Posterior cingulate gyrus (tissue), 11 donors: ENCODE results near the gene FGF11.

Experiments
- DNase-seq, 10 donors: peaks; one replicate each; pipeline versions ENCODE4 v3.0.0 to v3.0.0-alpha.2; 2020 to 2021; ENCODE audit warnings: mixed read lengths in 3 of 10
- intact Hi-C: fragments of 100-400 bp; cut with DNase I; formaldehyde crosslinking; loops from one replicate; pipeline ENCODE4 v1.15.1; 2023

The FGF11 gene

DNA sequence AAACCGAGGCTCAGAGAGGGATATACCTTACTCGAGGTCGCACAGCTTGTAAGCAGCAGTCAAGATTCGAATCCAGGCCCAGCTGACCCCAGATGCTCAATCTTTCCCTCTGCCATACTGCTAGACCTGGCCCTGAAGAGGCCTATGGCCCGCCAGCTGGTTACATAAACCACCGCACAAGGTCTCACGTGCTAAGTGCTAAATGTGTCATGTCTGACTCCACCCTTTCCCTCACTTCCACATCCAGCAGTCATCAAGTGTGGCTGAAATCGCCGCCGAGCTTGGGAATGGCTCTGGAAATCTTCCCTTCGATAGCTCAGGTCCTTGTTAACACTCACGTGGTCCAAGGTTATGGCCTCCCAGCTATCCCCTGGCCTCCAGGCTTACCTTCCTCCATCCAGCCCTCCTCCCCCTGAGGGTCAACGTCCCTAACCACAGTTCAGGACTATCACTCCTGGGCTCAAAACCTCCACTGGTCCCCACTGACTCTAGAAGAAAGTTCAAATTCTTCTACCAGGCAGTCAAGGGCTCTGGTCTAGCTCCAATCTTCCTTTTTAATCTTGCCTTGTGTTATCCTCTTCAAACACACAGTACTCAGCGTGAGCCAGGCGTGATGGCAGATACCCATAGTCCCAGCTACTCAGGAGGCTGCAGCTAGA is 36.6 kb downstream of the FGF11 start:
- DNase-seq = peak in 2 of 10 donors; percentile 65 to 66
- intact Hi-C loops = loop anchor here (1.0 kb wide), 1 partner anchor 8 kb away; no protein-coding TSS in a partner anchor

DNA sequence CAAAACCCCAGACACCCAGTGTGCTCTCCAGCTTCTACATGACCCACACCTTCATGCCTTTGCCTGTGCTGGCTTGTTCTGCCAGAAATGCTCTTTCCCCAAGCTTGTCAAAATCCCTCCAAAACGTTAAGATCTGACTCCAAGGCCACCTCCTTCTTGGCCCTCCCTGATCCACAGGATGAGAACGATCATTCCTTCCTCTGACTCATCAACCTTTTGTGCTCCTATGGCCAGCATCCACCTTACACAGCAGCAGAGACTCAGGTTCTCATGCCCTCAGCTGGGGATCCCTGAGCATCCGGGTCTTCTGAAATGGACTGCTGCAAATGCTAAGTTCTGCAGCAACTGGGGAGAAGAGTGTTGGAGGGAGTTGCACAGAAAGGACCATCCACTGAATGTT is 37.2 kb downstream of the FGF11 start:
- DNase-seq = peak in 2 of 10 donors; percentile 3 to 13
- intact Hi-C loops = loop anchor here (1.0 kb wide), 1 partner anchor 8 kb away; no protein-coding TSS in a partner anchor

DNA sequence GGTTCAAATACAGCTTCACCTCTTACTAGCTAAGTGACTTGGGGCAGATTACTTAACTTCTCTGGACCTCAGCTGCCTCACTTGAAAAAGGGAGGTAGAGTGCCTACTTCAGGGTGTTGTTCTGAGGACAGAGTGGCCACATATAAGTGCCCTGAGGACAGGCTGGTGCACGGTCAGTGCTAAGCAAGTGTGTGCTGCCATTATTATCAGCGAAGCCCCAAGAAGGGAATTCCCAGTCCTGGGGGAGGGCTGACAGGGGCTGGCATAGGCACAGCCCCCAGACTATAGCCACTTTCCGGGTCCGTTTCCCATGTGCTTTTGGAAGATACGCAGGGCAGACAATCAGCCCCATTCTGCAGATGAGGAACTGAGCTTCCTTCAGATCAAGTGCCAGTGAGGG is 37.6 kb downstream of the FGF11 start:
- DNase-seq = peak in 1 of 10 donors; percentile 15
- intact Hi-C loops = loop anchor here (1.0 kb wide), 1 partner anchor 9 kb away; no protein-coding TSS in a partner anchor

DNA sequence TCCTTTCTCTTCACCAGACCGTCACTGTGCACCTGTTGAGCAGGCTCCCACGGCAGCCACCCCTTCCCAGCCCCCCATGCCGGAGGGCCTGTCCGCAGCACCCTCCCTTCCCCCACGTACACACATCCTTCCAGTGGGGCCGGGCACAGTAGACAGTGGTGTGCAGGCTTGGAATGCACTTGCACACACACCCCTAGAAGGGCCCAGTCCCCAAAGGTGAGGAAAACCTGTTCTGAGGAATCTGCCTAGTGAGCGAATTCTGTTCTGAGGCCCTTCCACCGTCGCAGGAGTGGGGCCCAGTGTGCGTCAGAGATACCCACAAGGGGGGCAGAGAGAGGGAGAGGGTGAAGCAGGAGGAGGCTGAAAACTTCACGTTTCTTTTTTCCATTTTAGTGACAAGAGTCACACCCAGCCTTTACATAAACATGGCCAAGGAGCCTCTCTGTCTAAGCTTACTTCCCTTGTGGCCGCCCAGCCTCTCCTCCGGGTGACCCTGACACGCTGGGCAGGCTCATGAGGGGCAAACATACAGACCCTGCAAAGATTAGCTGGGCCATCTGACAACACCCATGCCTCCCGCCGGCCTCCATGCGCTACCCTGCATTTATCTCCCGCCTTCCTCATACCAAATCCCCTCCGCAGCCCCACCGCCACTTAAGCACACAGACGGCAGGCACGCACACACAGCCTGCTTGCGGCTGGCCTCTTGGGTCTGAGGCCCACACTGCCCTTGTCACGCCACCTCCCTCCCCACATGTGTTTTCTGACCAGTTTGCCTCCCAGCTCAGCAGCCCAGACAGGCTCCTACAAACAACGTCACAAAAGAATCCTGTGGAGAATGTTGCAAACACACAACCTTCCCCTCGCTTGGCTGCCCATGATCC is 38.3 kb downstream of the FGF11 start:
- intact Hi-C loops = no loop called here
- peak in 6 of 10 donors; percentile 23 to 85 (median 38) for DNase-seq

DNA sequence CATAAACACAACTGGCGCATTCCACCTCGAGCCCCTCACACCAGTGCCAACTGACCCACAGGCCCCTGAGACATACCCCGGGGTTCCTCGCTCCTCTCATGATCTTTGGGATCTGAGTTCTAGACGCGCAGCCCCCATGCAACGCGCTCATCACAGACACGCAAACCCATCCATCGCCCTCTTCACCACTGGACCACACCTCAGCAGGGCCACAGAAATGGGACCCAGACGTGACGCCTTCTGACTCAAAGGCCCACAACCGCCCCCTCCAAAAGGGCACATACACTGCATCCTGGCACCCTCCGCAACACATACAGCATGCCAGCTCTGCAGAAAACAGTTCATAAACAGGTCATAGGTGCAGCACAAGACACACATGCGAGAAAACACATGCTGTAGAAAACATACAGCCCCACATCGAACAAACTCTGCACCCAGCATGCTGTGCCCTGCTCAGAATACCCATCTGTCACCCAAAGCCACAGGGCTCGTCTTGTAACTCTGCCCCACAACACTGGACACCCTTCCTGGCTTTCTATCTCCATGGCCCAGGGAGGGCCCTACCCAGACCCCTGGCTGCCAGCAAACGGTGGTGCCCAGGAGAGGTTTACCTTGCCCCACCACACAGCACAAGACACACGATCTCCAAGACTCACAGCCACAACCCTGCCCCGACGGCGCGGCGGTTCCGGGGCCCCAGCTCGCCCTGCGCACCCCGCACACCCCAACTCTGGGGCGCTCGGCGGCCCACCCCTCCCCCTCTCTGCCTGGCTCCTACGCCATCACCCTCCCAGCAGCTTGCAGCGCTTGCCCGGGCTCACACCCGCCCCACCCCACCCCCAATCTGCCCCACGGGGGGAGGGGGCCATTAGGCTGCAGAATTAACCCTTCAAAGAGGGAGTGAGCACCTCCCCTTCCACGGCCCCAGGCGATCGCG is 39.2 kb downstream of the FGF11 start:
- peak; percentile 45 to 91 (median 60) for DNase-seq
- intact Hi-C loops = no loop called here

DNA sequence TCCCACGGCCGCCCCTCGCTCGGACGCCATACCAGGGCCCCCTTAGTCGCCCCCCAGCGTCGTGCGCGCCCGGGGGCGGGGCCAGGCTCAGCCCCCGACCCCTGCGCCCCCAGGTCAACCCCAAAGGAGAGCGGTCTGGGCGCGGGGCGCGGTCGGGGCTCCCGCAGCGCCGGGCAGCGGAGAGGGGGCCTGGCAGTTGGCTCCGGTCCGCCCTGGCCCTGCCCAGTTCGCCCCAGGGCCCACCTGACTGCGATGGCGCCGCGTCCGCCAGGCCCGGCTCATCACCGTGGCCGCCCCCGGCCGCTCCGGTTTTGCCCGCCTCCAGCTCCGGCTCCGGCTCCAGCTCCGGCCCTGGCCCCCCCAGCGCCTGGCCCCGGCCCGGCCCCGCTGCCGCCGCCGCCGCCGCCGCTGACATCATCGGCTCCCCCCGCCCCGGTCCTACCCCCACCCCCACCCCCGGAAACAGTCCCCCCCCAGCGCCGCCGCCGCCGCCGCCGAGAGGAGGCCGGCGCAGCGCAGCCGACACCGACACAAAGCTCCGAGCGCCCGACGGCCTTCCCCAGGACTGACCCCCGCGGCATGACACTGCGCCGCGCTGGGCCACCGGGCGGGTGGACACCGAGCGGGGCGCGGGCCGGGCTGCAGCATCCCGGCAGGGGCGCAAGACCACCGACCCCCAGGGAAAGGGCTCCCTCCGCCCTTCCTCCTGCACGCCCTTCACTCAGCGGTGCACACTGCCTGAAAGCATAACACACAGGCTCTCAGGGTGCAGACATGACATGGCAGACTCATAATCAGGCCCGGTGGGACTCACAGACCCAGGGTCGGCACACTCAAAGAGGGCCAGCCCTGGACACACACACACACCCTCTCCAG is 40.1 kb downstream of the FGF11 start, which contains the start of gene ZBTB4:
ZBTB4 (minus strand) TSS at position 419 of the 876 bp plus-strand sequence. CDS start 12,830 bp downstream, outside the sequence.
- peak; percentile 37 to 93 (median 57) for DNase-seq
- intact Hi-C loops = loop anchor here (10.0 kb wide), 1 partner anchor 125 kb away; the partner anchor contains the start of genes KCTD11 and TMEM95

DNA sequence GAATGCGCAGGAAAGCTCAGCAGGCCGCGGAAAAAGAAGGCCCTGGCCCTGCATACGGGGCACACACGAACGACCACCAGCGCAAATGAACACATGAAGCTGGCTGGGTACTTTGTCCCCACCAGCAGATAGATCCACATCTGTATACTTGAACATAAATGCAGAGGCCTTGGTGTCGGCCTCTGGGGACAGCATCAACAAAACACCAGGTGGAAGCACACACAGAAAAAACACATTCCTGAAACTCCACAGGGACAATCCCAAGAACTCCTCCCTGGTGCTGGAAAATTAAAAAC is 40.7 kb downstream of the FGF11 start:
- peak in 1 of 10 donors; percentile 64 for DNase-seq
- intact Hi-C loops = loop anchor here (10.0 kb wide), 1 partner anchor 125 kb away; the partner anchor contains the start of genes KCTD11 and TMEM95

DNA sequence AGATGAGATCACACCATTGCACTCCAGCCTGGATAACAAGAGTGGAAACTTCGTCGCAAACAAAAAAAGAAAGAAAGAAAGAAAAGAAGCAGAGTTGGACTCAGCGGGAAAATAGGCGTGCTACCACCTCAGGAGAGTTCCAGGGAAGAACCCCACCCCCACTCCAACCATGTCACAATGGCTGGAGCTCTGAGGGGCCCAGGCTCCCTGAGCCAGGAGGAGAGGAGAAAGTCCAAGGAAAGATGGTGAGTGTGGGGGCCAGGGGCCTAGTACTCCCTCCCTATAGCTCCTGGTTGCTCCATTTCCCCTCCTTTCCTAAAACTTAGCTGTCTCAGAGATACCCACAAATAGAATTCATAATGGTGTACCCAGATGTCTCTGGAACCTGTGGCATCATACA is 42.0 kb downstream of the FGF11 start, which contains the start of gene SLC35G6:
SLC35G6 (plus strand) TSS at position 172 of the 400 bp plus-strand sequence; CDS start at position 243, 71 bp downstream.
- intact Hi-C loops = loop anchor here (10.0 kb wide), 1 partner anchor 126 kb away; the partner anchor contains the start of genes KCTD11 and TMEM95
- peak in 1 of 10 donors; percentile 24 for DNase-seq

DNA sequence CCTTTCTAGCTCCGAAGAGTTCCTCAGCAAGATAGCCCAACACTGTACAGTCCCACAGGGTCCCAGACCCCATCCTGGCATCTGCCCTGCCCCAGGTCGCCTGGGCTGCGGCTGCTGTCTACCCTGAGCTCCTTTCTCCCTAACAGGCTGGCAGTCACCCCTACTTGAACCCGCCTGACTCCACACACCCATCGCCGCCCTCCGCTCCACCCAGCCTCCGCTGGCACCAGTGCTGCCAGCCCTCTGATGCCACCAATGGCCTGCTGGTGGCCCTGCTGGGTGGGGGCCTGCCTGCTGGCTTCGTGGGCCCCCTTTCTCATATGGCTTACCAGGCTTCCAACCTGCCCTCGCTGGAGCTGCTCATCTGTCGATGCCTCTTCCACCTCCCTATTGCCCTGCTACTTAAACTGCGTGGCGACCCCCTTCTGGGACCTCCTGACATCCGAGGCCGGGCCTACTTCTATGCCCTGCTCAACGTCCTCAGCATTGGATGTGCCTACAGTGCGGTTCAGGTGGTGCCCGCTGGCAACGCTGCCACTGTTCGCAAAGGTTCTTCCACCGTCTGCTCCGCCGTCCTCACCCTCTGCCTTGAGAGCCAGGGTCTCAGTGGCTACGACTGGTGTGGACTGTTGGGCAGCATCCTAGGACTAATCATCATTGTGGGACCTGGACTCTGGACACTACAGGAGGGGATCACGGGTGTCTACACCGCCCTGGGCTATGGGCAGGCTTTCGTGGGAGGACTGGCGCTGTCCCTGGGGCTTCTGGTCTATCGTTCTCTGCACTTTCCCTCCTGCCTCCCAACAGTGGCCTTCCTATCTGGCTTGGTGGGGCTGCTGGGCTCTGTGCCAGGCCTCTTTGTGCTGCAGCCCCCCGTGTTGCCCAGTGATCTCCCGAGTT is 42.8 kb downstream of the FGF11 start:
- peak in 1 of 10 donors; percentile 74 for DNase-seq
- intact Hi-C loops = loop anchor here (10.0 kb wide), 1 partner anchor 127 kb away; the partner anchor contains the start of genes KCTD11 and TMEM95

DNA sequence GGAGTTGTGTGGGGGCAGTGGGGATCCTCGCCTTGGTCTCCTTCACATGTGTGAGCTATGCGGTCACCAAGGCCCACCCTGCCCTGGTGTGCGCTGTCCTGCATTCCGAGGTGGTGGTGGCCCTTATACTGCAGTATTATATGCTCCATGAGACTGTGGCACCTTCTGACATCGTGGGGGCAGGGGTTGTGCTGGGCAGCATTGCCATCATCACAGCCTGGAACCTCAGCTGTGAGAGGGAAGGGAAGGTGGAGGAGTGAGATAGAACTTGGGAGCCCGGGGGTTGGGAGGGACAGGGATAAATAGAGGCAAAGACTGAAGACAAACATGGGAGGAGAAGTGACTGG is 43.4 kb downstream of the FGF11 start:
- intact Hi-C loops = loop anchor here (10.0 kb wide), 1 partner anchor 128 kb away; the partner anchor contains the start of genes KCTD11 and TMEM95

DNA sequence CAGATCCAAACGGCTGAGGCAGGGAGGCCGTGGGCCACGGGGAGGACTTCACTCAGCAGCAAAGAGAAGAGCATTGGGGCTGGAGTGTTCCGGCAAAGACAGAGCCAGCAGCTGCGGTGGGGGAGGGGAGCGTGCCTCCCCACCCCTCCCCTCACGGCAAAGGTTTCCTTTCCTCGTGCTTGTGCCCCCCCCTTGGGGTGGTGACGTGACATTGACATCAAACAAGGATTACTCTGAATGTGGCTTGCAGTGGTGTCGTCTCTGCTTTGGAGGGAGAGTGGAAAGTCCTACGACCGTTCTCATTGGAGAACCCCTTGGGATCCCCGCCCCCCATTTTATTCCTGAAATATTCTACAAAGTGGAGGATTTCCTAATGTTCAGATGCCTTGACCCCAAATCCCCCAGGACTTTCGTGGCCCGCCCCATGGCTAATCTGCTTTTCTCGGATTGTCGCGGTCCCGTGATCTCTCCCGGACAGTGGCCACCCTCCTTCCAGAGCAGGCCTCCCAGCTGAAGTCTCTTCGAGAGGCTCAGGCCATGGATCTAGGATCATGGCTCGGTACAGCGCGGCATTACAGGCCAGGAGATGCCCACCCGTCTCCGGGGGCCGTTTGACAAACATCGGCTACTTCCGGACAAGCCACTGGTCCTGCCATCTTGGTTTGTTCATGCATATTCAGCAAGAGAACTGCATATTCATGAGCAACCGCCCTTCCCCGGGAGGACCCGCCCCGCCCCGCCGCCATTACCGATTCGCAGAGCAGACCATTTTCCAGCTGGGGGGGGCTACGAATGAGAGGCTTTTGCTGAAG is 44.1 kb downstream of the FGF11 start:
- peak; percentile 84 to 99 (median 94) for DNase-seq
- intact Hi-C loops = loop anchor here (1.0 to 10.0 kb wide), 4 partner anchors 46 to 129 kb away; partner anchors contain the start of genes KCTD11, SENP3, TMEM256 and TMEM95

More for the DNA sequence above, 43.4 kb downstream of the FGF11 start:
- peak in 2 of 10 donors; percentile 10 to 71 for DNase-seq

DNA sequence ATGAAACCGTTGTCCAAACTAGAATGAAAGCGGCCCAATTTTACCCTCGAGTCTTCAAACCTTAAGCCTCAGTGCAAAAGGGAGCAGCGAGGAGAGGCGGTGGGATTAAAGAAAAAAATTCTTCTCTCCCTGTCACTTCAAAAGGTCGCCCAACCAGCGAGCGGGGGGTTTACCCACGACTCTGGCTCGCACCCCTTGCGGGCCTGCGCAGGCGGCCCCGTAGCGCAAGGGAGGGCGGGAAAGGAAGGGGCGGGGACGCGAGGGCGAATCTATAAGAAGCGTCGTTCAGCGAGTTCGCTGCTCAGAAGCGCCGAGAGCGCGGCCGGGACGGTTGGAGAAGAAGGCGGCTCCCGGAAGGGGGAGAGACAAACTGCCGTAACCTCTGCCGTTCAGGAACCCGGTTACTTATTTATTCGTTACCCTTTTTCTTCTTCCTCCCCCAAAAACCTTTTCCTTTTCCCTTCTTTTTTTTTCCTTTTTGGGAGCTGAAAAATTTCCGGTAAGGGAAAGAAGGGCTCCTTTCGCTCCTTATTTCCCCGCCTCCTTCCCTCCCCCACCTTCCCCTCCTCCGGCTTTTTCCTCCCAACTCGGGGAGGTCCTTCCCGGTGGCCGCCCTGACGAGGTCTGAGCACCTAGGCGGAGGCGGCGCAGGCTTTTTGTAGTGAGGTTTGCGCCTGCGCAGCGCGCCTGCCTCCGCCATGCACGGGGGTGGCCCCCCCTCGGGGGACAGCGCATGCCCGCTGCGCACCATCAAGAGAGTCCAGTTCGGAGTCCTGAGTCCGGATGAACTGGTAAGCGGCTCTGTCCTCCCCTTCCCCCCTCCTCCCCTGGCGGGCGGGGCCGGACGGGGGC is 45.0 kb downstream of the FGF11 start, which contains the start of gene POLR2A:
POLR2A (plus strand) TSS at position 300 of the 852 bp plus-strand sequence.
- DNase-seq = peak; percentile 96 to 99 (median 98)

DNA sequence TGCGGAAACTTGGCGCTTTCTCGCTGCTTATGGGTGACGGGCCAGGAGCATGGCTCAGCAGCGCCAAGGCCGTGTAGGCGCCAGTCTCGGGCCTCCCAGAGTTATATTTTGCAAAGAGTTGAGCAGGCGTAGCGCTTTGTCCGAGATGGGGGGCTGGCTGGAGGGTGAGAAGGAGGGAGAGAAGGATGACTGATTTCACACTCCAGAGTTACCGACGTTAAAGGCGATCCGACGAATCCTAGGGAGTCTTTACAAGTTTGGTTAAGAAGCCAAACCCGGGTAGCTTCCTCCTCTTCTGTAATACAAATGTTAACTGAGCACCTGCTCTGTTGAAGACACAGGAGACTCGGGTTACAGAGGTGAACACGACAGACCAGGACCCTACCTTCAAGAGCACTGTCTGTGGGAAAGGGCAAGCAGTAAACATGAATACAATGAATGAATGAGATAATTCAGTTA is 45.6 kb downstream of the FGF11 start:
- DNase-seq = no peak
- intact Hi-C loops = loop anchor here (1.0 to 10.0 kb wide), 4 partner anchors 48 to 130 kb away; partner anchors contain the start of genes KCTD11, SENP3, TMEM256 and TMEM95

More for the DNA sequence above, 45.0 kb downstream of the FGF11 start, which contains the start of gene POLR2A:
- intact Hi-C loops = loop anchor here (1.0 to 10.0 kb wide), 4 partner anchors 47 to 129 kb away; partner anchors contain the start of genes KCTD11, SENP3, TMEM256 and TMEM95

DNA sequence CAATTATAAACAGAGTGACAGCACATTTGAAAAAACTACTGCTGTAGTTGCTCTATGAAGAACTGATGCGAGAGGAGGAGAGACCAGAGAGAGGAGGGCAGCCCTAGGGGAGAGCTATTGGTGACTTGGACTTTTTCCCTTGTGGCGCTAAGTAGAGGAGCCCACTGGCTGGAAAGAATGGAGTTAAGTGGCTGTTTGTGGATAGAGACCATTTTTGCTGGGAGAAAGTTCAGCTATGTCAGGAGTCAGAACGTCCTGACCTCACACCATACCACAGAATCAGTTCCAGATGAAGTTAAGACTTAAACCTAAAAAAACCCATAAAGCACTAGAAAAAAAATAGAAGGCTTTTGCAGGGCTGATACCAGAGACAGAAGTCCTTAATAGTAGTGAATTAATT is 46.9 kb downstream of the FGF11 start:
- intact Hi-C loops = loop anchor here (10.0 kb wide), 1 partner anchor 131 kb away; the partner anchor contains the start of genes KCTD11 and TMEM95
- peak in 1 of 10 donors; percentile 4 for DNase-seq

DNA sequence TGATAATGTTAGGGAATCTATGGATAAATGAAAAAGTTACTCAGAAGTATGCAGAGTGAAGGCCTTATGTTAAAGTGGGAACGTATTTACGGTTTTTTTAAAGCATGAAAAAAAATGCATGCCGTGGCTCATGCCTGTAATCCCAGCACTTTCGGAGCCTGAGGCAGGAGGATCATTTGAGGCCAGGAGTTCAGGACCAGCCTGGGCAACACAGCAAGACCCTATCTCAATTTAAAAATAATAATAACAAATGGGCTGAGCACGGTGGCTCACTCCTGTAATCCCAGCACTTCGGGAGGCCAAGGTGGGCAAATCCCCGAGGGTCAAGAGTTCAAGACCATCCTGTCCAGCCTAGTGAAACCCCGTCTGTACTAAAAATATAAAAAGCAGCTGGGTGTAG is 50.8 kb downstream of the FGF11 start:
- peak in 1 of 10 donors; percentile 13 for DNase-seq
- intact Hi-C loops = no loop called here
